GM19025 (cell line): Measurements from ENCODE around the gene ZBED5.
"Not testable (repeated sequence)": the region's sequence is repeated elsewhere in the genome, so short reads cannot be mapped to it uniquely, and the experiment has no call there.

Source experiments
- ATAC-seq: cut with Tn5 transposase; IDR thresholded peaks from one replicate; pipeline ENCODE4 v1.9.1; 2021; ENCODE audit warnings: mild to moderate bottlenecking, low read depth, moderate library complexity; ENCODE audit not compliant: unreplicated experiment

The ZBED5 gene

DNA sequence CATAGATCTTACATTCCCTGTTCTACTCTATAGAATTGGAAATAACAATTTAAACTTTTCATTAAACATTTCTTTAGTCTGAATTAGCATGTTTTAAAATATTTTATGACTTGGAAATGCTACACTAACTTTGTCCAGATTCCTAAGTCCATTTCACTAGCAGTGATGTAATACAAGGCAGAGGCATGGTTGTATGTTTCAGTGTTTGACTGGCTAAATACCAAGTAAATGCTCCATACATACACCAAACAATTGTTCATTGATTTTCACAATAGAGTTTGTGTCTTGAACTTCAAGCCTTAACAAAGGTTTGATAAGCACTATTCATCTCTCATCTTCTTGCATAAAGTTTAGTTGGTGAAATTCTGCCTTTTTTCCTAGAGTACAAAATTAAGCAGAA is 13.5 kb downstream of the ZBED5 start:
- ATAC-seq: no peak

DNA sequence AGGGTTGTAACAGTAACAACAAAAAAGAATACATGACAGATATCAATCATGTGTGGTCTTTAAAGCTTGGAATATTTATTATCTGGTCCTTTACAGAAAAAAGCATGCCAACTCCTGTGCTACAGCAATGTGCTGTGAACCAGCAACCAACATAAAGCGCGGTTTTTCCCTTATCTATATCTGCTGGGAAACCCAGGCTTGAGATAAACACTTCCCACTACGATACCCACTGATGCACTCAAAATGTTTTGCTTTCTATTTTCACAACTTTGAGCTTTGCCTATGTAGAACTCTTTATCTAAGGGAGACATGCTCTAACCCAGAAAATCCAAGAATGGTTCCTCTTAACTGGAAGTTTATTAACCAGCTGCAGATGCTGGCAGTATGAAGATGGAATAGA is 19.0 kb downstream of the ZBED5 start:
- no peak for ATAC-seq

DNA sequence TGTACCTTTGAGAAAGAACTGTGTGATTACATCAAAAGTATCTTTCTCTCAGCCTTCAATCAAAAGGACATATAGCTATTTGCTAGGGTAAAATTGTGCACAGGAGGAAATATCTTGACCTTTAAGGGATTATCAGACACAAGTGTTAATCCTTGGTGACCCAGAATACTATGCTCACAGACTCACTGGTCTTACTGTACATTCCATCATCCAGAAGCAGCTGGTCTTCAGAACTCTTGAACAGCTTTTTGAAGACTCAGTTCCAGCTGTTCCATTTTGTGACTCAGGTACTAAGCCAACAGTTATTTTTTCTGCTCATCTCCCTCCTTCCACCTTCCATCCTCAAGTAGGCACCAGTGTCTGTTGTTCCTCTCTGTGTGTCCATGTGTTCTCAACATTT is 19.8 kb downstream of the ZBED5 start:
- ATAC-seq: no peak

DNA sequence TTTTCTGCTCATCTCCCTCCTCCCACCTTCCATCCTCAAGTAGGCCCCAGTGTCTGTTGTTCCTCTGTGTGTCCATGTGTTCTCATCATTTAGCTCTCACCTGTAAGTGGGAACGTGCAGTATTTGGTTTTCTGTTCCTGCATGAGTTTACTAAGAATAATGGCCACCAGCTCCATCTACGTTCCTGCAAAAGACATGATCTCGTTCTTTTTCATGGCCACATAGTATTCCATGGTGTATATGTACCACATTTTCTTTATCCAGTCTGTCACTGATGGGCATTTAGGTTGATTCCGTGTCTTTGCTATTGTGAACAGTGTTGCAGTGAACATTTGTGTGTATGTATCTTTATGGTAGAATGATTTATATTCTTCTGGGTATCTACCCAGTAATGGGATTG is 21.0 kb downstream of the ZBED5 start:
- not testable (repeated sequence) for ATAC-seq

DNA sequence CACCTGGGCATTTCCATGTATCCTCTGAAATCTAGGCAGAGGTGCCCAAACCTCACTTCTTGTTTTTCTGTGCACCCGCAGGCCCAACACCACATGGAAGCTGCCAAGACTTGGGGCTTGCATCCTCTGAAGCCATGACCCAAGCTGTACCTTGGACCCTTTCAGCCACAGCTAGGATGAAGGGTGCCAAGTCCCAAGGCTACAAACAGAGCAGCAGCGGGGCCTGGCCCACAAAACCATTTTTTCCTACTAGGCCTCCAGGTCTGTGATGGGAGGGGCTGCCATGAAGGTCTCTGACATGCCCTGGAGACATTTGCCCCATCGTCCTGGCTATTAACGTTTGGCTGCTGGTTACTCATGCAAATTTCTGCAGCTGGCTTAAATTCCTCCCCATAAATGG is 28.7 kb downstream of the ZBED5 start:
- ATAC-seq: no peak

DNA sequence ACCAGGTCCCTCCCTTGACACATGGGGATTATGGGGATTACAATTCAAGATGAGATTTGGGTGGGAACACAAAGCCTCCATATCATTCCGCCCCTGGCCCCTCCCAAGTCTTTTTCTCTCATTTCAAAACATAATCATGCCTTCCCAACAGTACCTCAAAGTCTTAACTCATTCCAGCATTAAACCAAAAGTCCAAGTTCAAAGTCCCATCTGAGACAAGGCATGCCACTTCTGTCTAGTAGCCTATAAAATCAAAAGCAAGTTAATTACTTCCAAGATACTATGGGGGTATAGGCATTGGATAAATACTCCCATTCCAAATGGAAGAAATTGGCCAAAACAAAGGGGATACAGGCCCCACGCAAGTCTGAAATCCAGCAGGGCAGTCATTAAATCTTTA is 29.5 kb downstream of the ZBED5 start:
- ATAC-seq: no peak

DNA sequence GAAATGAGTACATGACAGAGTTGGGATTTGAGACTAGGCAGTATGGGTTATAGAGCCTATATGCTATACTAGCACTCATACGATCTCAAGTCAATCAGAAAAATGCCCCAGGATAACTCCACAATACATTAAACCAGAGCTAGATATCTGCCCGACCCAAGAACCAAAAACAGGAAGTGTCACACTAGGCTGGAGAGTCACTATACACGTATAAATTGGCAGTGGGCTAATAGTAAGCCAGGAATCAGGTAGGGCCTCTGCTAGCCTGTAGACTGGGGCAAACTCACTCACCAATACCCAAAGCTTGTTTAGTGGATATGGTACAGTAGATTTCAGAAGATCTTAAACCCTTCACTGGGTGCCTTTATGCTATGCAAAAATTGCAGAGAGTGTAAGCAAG is 33.0 kb downstream of the ZBED5 start:
- no peak for ATAC-seq

DNA sequence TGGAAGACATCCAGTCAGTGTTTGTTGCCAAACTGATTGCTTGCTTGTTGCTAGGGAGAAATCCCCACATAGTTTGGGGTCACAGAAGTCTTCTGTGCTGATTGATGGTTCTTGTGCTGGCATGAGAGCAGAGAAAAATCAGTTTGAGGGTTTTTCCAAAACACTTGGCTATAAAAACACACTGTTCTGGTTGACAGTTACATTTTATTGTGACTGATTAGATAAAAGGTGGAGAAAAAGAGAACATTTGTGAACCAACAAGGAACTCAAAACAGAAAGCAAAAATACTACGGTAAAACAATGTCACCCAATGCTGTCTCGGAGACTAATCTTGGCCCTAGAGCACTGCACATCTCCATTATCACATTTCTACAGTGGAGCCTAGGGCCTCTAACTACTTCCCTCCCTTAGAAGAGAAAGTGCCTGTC is 34.7 kb downstream of the ZBED5 start:
- ATAC-seq: no peak

DNA sequence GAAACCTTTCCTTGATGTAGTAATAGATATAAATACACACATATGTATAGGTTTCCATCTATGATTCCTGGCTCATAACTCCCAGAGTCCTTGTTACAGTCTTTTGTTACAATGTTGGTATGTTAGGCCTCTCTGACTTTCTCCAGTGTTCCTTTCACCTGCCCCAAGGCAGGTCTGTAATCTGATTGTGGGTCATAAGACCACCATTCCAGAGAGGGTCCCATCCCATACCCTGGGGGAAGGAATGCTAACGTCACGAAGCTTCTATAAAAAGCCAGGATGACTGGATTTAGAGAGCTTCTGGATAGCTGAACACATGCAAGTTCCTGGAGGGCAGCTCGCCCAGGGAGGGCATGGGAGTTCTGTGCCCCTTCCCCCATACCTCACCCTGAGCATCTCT is 35.4 kb downstream of the ZBED5 start:
- ATAC-seq: not testable (repeated sequence)

DNA sequence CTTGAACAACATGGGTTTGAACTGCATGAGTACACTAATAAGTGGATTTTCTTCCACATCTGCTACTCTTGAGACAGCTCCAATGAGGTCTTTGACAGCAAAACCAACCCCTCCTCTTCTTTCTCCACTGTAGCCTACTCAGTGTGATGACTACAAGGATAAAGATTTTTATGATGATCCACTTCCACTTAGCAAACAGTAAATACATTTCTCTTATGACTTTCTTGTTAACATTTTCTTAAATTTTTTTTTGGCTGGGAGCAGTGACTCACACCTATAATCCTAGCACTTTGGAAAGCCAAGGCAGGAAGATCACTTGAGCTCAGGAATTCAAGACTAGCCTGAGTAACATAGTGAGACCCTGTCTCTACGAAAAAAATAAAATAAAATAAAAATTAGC is 39.3 kb downstream of the ZBED5 start:
- ATAC-seq: no peak

DNA sequence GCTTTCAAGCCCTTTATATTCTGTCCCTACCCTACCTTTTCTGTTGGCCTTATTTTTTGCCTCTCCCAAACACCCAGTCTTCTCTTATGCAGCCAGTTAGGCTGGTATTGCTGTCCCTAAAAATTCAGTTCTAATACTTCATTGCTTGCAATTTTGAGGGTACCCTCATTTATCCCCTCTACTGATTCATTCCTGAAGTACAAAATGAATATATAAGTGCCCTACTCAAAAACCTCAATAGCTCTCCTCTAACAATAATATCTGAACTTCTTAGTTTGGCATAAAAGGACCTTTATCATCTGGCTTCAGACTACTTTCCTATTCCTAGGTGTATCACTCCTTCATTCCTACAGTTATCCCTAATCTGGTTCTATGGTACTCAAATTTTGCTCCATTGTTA is 43.9 kb downstream of the ZBED5 start:
- no peak for ATAC-seq

DNA sequence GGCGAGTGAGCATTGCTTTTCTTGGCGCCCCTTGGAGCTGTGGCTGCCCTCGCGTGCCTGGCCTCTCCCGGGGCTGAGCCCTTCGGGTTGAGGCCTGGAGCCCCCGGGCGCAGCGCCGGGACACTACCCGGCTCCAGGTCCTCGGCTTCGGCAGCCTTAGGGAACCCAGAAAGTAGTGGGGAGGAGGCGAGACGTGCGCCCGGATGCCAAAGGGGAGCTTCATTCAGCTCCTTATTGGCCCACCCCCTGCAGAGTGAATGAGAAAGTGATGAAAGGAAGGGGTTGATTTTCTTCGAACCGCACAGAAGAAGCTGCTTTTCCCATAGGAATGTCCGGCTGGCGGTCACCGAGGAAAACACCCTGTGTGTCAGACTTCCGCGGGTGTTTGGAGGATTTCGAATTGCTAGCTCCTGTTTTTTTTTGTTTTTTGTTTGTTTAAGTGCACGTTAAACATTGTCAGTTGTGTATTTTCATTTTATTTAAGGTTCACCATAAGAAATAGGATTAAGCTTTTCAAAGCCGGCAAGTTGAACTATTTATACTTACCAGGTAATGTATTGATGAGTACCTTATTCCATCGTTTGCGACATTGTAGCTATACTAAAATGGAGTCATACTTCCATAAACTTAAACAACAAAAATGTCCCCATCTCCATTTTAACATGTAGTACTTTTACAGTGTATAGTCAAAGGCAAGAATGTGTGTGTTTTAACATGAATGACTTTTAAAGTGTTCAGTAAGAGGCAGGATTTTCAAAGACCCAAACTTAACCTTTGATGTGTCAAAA is 48.3 kb downstream of the ZBED5 start:
- peak; percentile 12 for ATAC-seq

DNA sequence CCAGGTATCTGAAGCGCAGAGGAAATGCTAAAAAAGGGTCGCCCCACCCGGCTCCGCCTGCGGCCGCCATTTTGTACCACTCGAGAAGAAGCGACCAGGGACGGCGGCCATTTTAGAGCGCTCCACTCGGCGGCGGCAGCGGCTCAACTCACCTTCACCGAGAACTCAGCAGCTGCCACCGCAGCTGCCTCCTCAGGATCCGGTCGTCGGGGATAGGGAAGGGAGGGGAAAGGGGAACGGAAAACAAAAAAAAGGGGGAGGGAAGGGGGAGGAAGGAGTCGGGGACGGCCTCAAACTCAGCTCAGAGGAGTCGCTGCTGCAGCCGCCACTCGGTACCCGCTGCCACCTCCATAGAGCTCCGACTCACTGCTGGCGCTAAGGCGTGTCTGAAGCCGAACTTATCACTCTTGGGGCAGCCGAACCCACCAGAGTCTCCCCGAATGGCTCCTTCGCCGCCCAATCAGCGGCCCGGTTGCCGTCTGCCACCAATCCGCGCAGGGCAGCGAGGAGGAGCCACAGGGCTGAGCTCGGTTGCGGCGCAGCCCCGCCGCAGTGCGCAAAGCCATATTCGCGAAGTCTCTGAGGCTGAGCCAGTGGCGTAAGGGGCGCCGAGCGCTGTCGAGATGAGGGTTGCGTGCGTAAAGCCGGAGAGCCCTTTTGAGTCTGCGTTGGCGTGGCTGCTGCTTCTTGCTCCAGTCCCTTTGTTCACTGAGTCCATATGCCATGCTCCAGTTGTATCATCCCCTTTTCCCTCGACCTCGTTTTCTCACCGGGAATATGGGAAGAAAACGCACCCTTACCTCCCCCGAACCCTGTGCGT is 49.1 kb downstream of the ZBED5 start, which contains the start of gene EIF4G2:
EIF4G2 (minus strand) TSS at position 374 of the 820 bp plus-strand sequence.
- peak; percentile 89 for ATAC-seq

DNA sequence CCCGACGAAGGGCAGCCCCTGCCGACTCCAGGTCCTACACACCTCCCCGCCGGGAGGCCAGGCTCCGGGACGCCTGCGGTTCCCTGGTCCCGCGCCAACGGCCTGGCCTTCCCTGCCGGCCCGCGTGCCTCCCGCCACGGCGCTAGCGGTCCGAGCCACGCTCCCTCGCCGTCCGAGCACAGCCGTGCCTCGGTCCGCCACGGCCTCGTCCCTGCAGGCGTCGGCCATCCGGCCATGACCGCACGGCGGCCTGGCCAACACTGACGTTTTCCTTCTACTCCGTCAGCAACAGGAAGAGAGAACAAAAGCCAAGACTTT is 49.7 kb downstream of the ZBED5 start:
- no peak for ATAC-seq

DNA sequence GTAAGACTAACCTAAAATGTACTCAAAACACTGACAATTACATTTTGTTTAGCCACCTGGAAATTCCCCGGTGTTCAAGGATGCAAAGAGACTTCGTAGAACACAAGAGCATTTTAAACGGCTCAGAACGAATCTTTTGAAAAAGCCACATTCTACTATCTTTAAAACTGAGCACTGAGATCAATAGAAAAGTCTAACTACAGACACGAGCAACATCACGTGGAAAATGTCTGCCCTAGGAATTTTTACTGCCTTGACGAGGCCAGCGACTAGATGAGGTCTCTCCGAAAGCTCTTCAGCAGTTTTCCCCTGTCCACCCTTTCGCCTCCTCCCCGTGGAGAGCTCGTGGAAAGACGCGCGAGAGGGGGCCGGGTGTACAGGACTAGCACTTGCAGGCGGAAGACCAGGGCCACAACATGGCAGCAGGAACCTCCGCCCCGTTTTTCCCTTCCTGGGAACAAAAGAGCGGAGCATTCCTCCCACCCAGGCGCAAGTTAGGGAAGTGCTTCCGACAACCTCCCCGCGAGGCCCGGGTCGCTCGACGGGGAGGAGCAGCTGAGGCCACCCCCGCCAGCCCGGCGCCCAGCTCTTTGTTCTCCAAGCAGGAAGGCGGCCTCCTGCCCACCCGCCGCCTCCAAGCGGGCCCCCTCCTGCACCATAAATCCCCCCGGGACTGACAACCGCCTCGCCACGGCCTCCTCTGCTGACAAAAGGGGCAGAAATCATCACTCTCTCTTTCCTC is 50.2 kb downstream of the ZBED5 start:
- ATAC-seq: peak; percentile 0

DNA sequence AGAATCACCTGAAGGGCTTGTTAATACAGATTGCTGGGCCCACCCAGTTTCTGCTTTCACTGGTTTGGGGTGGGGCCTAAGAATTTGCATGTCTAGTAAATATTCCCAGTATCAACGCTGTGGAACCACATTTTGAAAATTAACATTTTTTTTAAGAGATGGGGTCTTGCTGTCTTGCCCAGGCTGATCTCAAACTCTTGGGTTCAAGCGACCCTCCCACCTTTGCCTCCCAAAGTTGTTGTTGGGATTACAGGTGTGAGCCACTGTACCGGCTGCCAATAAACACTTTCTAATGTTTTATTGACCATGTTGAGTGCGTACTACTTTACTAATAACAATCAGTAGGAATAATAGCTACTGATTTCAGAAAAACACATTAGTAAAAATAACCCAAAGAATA is 51.6 kb downstream of the ZBED5 start:
- no peak for ATAC-seq

DNA sequence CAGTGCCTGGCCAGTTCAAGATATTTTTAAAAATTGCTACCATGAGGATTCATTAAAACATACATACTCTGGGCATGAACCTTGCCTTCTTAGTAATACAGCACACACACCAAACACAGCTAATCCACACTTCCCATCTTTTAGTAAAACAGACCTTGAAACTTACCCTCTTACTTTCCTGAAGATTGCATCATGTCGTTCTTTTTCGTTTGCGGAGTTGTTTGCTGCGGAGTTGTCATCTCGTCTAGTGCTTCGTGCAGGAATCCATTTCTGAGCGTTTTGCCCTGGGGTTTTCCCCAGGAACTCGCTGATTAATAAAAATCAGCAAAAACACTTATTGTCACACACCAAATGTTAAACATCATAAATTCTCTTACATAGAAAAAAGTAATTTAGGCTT is 52.1 kb downstream of the ZBED5 start:
- ATAC-seq: no peak

DNA sequence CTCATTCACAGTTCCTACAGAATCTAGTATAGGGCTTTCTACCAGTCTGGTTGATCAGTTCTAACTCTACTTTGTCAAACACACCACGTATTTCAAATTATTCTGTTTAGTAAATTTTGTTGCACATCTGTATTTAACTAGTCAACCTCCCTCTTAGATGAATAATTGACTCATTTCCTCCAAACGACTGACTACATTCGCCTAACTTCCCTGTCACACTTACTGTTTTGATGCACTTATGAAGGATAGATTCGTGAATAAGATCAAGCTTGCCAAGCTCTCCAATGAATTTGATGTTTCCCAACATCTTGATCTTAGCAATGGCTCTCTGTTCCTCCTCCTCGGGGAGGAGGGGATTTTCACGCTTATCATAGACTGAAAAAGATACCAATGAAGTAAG is 54.2 kb downstream of the ZBED5 start:
- ATAC-seq: no peak
